ENCODE results near the gene ADGRA1.
"Not testable (repeated sequence)": the region's sequence is repeated elsewhere in the genome, so short reads cannot be mapped to it uniquely, and the experiment has no call there.

The ADGRA1 gene

DNA sequence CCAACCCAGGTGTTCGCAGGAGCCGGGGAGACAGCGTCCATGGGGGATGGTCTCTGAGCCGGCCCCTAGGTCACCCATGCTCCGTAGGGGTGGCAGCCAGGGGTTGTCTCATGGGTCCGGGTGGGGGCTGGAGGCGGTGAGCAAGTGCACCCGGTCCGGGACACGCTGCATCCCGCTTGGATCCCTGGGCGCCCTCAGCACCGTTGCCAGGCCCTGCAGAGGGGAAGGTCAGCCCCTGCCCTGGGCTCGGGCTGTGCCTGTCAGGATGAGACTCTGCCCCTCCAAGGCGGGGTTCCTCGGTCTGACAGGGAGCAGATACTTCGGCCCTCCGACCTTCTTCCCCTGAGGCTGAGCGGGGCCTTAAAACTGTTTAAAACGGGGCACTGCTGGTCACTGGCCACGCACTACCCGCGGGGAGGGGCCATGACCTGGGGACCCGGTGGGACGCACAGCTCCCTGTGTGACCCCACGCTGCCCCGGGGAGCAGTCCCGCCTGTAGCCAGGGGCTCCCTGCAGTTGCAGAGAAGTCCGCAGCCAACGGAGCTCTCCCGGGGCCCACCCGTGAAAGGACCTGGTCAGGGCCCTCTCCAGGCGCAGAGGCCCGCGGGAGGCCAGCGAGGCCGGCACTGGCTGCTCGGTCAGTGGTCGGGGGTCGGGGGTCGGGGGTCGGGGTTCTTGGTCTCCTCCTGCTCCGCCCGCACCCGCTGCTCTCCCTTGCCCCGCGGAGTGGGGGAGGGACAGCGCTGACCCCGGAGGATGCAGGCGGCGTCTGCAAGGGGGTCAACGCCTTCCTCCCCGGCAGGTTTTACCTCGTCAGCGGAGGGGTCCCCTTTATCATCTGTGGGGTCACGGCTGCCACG is 38.9 kb downstream of the ADGRA1 start:
- H3K4me3 ChIP-seq (ENCODE audit: low read depth, low read length), result no peak overlapping the region

DNA sequence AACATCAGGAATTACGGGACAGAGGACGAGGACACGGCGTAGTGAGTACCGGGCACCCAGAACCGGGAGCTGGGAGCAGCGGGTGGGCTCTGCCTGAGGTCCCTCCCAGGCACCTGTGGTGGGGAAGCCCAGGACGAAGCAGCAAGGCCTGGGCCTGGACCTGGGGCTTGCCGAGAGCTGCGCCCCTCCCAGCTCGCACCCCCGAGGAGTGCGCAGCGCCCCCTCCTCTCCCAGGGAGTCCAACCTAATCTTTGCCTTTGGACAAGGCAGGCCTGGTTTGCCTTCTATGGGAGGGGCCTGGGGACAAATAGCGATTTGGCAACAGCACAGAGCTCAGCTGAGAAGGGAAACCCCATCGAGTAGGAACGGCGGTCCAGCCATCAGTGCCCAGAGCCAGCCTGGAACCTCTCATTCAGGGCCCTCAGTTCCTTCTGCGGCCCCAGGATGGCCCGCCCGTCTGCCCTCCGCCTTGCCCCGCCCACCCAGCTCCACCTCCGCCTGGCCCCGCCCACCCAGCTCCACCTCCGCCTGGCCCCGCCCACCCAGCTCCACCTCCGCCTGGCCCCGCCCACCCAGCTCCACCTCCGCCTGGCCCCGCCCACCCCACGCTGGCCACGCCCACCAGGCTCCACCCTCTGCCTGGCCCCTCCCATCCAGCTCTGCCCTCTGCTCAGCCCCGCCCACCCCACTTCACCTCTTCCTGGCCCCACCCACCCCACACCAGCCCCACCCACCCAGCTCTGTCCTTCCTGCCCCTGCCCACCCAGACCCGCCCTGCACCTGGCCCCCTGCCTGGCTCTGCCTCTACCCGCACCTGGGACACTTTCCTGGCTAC is 39.8 kb downstream of the ADGRA1 start:
- H3K4me3 ChIP-seq (ENCODE audit: low read depth, low read length), result no peak overlapping the region

DNA sequence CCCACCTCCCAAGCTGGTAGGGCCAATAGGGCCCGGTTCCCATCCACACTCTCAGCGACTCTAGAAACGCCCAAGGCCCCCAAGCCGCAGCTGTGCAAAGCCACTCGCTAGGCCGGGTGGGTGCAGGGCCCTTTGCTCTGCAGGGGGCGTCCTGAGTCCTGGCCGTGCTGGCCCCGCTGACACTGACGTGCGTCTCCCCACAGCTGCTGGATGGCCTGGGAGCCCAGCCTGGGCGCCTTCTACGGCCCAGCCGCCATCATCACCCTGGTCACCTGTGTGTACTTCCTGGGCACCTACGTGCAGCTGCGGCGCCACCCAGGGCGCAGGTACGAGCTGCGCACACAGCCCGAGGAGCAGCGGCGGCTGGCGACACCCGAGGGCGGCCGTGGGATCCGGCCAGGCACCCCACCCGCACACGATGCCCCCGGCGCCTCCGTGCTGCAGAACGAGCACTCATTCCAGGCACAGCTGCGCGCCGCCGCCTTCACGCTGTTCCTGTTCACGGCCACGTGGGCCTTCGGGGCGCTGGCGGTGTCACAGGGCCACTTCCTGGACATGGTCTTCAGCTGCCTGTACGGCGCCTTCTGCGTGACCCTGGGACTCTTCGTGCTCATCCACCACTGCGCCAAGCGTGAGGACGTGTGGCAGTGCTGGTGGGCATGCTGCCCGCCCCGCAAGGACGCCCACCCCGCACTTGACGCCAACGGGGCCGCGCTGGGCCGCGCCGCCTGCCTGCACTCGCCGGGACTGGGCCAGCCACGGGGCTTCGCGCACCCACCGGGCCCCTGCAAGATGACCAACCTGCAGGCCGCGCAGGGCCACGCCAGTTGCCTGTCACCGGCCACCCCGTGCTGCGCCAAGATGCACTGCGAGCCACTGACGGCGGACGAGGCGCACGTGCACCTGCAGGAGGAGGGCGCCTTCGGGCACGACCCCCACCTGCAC is 40.7 kb downstream of the ADGRA1 start:
- no peak overlapping the region for H3K4me3 ChIP-seq (ENCODE audit: low read depth, low read length)

DNA sequence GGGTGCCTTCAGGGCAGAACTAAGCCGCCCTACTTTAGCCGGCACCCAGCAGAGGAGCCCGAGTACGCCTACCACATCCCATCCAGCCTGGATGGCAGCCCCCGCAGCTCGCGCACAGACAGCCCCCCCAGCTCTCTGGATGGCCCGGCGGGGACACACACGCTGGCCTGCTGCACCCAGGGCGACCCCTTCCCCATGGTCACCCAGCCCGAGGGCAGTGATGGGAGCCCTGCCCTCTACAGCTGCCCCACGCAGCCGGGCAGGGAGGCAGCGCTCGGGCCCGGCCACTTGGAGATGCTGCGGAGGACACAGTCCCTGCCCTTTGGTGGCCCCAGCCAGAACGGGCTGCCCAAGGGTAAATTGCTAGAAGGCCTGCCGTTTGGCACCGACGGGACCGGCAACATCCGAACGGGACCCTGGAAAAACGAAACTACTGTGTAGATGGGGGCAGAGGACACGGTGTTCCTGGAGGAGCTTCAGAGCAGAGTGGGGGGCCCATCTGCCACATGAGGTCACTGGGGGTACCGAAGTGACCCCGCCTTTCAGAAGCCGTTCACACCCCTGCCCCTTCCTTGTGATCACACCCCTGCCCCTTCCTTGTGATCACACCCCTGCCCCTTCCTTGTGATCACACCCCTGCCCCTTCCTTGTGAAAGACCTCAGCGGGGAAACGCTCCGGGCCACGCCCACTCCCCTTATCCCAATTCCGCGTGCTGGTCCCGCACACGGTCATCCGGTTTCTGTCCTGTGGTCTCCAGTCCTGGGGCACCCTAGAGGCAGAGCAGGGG is 41.5 kb downstream of the ADGRA1 start:
- H3K4me3 ChIP-seq (ENCODE audit: low read depth, low read length), result no peak overlapping the region

DNA sequence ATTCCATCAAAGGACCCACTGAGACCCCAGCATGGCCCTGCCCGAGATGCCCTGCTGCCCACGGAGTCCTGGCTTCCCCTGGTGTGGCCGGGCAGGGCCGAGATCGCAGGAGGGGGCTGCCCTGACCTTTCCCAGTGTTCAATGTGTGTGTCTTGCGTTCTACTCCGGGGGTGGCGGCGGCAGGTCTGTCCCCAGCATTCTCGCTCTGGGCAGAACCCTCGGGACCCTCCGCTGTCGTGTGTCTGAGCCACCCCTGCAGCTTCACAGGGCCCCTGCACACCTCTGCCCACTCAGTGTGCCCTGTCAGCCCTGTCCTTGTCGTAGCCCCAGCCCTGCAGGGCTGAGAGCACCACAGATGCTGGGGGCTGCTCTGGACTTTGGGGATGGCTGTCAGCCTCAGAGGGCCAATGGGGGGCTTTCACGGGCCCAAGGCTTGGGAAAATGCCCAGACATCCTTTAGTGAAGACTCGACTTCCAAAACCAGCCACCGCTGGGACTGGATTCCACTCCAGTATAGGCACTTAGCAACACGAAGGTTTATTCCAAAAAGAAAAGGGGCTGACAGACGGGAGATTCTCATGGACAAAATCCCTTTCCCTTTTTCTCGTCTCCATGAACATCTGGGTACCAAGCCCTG is 42.3 kb downstream of the ADGRA1 start:
- no peak overlapping the region for H3K4me3 ChIP-seq (ENCODE audit: low read depth, low read length)

DNA sequence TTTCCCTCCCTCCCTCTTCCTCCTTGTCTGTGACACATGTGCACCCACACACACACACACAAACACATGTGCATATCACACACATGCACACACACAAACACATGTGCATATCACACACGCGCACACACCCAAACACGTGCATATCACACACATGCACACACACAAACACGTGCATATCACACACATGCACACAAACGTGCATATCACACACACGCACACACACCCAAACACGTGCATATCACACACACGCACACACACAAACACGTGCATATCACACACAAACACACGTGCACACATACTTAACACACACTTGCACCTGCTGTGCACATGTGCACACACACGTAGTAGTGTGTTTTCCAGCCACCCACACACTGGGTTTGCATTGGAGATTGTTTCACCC is 42.9 kb downstream of the ADGRA1 start:
- H3K4me3 ChIP-seq (ENCODE audit: low read depth, low read length), result no peak overlapping the region

DNA sequence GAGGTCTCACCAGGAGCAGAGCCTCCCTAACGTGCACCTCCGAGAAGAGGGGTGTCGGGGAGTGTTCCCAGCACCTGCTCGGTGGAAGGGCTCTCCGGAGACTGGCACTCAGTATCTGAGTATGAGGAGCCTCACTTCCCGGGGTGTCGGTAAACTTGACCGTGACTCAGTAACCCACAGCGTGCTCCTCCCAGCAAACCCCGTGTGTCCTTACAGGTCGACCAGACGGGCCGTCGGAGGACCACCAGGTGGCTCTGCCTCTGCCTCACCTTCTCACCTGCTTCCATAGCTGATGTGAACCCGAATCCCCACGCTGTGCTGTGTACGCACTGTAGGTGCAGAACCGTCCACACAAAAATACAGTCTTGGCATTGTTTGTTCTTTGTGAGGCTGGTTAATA is 43.3 kb downstream of the ADGRA1 start:
- no peak overlapping the region for H3K4me3 ChIP-seq (ENCODE audit: low read depth, low read length)

DNA sequence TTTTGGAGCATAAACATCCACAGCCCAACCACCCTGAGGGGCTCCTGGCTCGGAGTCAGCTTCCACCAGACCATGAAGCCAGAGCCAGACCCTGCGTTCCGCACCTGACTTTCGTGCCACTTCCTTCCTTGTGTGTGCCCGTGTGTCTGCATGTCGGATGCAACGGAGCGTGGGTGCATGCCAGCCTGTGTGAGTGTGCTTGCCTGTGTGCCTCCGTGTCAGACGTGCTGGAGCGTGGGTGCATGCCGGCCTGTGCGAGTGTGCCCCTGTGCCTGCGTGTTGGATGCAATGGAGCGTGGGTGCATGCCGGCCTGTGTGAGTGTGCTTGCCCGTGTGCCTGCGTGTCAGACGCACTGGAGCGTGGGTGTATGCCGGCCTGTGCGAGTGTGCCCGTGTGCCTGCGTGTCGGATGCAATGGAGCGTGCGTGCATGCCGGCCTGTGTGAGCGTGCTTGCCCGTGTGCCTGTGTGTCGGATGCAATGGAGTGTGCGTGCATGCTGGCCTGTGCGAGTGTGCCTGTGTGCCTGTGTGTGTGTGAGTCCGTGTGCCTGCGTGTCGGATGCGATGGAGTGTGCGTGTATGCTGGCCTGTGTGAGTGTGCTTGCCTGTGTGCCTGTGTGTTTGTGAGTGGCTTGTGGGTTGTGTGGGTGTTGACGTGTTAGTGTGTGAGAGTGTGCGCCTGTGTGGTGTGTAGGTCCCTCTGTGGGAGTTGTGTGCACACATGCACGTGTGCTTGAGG is 44.2 kb downstream of the ADGRA1 start:
- no peak overlapping the region for H3K4me3 ChIP-seq (ENCODE audit: low read depth, low read length)

DNA sequence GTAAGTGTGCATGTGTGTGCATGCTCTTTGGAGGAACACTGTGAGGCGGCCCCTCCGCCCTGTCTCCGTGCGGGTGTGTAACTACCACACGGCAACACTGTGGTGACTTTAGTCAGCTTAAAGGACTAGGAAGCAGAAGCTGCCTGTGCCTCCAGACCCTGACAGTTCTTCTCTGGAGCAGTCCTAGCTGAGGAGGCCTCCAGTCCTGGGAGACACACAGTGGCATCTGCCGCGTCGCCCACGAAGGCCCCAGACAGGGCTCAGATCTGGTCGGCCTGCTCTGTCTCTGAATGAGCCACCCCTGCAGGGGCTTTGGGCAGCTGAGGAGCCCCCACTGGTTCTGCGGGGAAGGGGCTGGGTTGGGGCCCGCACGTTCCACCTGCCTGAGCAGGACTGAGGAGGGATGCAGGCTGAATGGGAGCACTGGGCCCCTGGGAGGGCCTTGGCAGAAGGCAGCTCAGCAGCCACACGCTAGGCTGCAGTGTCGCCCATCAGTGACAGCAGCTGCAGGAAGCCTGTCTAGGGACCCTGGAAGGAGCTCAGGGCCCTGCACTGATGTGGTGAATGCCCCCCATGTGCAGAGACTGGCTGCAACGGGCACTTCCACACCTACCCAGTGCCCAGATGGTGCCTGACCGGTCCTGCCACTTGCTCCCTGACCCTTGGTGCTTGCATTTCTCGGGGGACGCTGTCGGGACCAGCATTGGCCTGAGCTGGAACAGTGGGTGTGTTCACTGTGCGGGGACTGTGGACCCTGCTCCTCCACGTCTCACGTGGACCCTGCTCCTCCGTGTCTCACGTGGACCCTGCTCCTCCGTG is 45.0 kb downstream of the ADGRA1 start:
- no peak overlapping the region for H3K4me3 ChIP-seq (ENCODE audit: low read depth, low read length)

DNA sequence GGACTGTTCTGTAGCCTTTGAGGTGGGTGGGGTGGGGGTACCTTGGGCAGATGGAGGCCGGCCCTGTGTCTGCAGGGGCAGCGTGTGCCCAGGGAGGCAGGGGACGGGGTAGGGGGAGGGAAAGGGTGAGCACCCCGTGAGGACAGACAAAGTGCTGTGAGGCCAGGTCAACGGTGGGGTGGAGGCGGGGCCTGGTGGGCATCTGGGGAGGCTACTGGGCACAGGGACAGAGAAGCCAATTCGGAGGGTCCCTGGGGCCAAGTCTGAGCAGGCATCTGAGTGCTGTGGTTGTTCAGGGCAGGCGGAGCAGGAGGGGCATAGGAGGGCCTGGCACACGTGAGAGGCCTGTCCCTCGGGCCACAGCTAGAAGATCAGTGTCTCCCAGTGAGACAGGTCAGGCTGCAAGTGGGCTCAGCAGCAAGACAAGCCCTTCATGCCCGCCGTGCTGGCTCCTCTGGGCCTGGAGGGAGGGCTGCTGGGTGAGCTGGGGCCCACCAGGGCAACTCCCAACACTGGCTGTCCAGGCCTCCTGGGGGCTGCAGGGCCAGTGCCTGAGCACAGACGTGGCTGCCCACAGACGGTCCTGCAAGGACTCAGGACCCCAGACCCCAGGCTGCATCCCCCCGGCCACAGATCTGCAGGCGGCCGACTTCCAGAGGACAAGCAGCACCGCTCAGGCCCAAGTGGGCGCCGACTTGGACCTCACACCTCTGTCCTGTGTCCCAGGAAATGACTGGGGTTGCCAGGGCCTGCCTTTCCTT is 45.9 kb downstream of the ADGRA1 start:
- H3K4me3 ChIP-seq (ENCODE audit: low read depth, low read length), result no peak overlapping the region

DNA sequence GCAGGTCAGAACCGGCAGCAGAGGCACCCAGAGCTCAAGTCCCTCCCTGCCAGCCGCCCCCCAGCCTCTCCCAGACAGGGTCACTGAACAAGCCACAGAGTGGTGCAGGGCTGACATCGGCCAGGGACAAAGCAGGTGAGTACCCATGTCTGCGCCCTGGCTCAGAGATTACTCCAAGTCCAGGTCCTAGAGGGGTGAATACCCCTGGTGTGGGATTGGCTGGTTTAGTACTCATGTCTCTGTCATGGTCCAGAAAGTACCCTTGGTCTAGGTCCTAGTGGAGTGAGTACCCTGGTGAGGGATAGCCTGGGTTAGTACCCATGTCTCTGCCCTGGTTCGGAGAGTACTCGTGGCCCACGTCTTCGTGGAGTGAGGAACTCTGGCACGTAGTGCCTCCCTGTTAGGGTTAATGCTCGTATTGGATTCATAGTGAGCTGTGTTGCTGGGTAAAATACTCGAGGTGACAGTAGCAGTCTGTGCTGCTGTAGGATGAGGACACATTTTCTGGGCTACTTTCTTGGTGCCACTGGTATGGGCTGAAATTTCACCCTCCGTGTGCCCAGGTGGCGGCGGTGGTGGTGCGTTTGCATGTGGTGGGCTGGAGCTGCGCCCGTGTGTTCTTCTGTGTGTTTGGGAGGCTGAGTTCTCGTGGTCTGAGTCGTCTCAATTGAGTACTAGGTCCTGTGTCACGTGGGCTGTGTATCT is 46.8 kb downstream of the ADGRA1 start:
- H3K4me3 ChIP-seq (ENCODE audit: low read depth, low read length), result no peak overlapping the region

DNA sequence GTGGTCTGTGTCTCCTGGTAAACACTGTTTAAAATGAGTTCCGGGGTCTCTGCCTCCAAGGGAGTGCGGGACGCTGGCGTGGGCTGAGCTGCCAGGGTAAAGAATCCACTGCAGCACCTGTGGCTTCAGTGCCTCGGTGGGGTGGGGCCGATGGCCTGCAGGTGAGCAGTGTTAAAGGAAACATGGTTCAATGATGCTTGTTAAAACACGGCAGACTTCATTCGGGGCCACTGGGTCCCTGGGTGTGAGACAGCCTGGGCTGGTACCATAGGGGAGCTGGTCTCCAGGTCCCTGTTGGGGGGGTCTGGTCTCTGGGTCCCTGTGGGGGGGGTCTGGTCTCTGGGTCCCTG is 47.4 kb downstream of the ADGRA1 start:
- no peak overlapping the region for H3K4me3 ChIP-seq (ENCODE audit: low read depth, low read length)

DNA sequence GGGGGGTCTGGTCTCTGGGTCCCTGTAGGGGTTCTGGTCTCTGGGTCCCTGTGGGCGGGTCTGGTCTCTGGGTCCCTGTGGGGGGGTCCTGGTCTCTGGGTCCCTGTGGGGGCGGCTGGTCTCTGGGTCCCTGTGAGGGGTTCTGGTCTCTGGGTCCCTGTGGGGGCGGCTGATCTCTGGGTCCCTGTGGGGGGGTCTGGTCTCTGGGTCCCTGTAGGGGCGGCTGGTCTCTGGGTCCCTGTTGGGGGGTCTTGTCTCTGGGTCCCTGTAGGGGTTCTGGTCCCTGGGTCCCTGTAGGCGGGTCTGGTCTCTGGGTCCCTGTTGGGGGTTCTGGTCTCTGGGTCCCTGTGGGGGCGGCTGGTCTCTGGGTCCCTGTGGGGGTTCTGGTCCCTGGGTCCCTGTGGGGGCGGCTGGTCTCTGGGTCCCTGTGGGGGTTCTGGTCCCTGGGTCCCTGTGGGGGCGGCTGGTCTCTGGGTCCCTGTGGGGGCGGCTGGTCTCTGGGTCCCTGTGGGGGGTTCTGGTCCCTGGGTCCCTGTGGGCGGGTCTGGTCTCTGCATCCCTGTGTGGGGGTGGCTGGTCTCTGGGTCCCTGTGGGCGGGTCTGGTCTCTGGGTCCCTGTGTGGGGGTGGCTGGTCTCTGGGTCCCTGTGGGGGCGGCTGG is 49.9 kb downstream of the ADGRA1 start:
- H3K4me3 ChIP-seq (ENCODE audit: low read depth, low read length), result not testable (repeated sequence)

DNA sequence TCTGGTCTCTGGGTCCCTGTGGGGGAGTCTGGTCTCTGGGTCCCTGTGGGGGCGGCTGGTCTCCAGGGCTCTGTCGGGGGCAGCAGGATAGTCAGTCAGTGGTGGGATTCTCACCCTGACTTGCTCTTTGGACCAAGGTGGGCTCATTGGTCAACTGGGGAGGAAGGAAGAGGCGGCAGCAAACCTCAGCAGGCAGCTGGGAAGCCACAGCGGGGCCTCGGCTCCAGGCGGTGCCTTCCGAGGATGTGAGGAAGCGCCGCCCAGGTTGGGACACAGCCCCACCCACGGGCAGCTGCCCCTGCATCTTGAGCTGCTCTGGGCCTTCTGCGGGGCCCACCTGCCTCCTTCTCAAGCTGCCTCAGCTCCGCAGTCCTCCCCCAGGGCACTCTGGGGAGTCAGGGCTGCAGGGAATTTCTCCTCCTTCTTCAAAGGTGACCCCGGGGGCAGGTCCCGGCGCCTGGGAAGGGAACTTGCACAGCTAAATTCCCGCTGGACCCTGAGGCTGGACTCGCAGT is 51.9 kb downstream of the ADGRA1 start:
- H3K4me3 ChIP-seq (ENCODE audit: low read depth, low read length), result no peak overlapping the region

DNA sequence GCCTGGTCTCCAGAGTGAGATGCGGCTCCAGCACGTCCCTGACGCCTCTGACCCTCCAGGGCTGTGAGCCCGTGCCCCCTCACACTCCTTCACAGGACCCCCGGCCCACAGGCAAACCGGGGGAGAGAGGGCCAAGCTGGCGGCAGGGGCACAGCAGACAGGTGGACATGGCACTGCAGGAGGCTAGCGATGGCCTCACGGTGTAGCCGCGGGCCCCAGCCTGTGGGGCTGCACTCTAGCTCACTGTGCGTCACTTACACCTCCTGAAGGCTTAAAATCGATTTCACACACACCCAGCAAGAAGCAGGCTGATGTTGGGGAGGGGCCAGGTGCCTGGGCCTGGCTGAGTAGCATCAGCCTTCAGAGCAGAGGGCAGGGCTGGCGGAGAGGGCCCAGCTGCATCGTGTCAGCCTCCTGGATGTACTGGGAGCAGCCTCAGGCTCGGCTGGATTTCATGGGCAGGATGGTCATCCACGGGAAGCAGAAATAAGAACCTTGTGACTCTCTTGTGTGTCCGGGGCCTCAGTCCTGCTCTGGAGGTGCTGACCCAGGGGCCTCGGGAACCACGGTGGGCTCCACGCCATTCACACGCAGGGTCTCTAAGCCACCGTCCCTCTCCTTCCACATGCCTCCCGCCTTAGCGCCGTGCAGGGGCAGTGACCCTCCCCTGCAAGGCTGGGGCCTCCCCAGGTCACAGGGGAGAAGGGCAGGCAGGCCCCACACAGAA is 52.9 kb downstream of the ADGRA1 start:
- no peak overlapping the region for H3K4me3 ChIP-seq (ENCODE audit: low read depth, low read length)
